Measurements from ENCODE around the gene DOCK4.
"Not testable (repeated sequence)": the region's sequence is repeated elsewhere in the genome, so short reads cannot be mapped to it uniquely, and the experiment has no call there.

Gene DOCK4

DNA sequence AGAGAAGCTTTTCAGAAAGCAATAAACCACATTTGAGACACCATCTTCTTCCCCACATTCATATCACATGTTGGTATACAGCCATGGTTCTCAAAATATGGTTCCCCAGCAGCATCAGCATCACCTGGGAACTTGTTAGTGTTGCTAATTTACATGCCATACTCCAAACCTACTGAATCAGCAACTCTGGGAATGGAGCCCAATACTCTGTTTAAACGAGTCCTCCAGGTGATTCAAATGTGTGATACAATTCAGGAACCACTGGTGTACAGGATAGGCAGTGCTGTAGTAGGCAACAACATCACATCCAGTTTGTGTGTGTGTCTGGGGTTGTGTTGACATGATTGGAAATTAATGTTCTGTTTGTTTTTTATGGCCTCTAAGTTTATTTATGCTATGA lies 48.0 kb upstream of the DOCK4 start:
- Histone ChIP-seq H3K9ac (no peak overlapping the region), H3K27ac (no peak overlapping the region), H3K27me3 (ENCODE audit: insufficient read depth, low read depth) (no peaks in the 10 kb centered on the region), H3K4me1 (ENCODE audit: low read depth, poor library complexity, severe bottlenecking) (peaks cover 25% of the 10 kb centered on the region), H3K4me2 (no peak overlapping the region), H3K4me3 (IDR thresholded peaks at IDR 0.05; ENCODE audit: insufficient read depth, low read depth, low read length) (no peak overlapping the region), H2AFZ (ENCODE audit: low read depth) (no peak overlapping the region), H3K36me3 (ENCODE audit: insufficient read depth) (no peaks in the 10 kb centered on the region), H4K20me1 (ENCODE audit: insufficient read depth) (no peaks in the 10 kb centered on the region), H3K79me2 (ENCODE audit: insufficient read depth, low read depth) (no peaks in the 10 kb centered on the region; the same call in 1 of the 2 replicates)
- TF ChIP-seq CTCF (conservative IDR thresholded peaks at IDR 0.05; ENCODE audit: low read depth, low read length) = no peak

DNA sequence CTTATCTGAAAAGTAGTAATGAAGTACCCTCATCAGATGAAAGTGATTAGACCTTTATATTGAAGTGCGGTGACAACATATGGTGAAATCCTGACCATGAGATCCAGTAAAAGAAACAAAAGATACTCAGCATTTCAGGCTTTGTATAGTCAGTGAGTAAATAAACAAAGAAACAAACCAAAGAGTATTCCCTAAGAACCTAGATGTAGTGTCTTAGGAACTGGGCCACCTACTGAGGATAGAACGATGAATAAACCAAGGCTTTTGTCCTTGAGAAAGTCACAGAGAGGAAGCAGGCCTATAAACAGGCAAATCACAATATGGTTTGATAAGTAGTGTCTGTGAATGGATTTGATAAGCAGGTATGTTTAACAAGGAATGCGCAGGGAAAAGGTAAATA lies 46.5 kb upstream of the DOCK4 start:
- Histone ChIP-seq H3K4me1 (ENCODE audit: low read depth, poor library complexity, severe bottlenecking) (peaks cover 25% of the 10 kb centered on the region), H3K27me3 (ENCODE audit: insufficient read depth, low read depth) (no peaks in the 10 kb centered on the region), H3K4me3 (IDR thresholded peaks at IDR 0.05; ENCODE audit: insufficient read depth, low read depth, low read length) (no peak overlapping the region), H3K4me2 (no peak overlapping the region), H3K27ac (no peak overlapping the region), H2AFZ (ENCODE audit: low read depth) (no peak overlapping the region), H3K9ac (no peak overlapping the region), H4K20me1 (ENCODE audit: insufficient read depth) (no peaks in the 10 kb centered on the region), H3K36me3 (ENCODE audit: insufficient read depth) (no peaks in the 10 kb centered on the region), H3K79me2 (ENCODE audit: insufficient read depth, low read depth) (no peaks in the 10 kb centered on the region; the same call in 1 of the 2 replicates)
- no peak for TF ChIP-seq CTCF (conservative IDR thresholded peaks at IDR 0.05; ENCODE audit: low read depth, low read length)

- no peaks in the 10 kb centered on the region for H3K27me3 ChIP-seq (ENCODE audit: insufficient read depth, low read depth)
- H3K36me3 ChIP-seq (ENCODE audit: insufficient read depth) = no peaks in the 10 kb centered on the region
- H3K4me3 ChIP-seq (IDR thresholded peaks at IDR 0.05; ENCODE audit: insufficient read depth, low read depth, low read length) = no peak overlapping the region
- H2AFZ ChIP-seq (ENCODE audit: low read depth) = no peak overlapping the region
- no peak overlapping the region for H3K9ac ChIP-seq
- H3K4me2 ChIP-seq = no peak overlapping the region
- H3K27ac ChIP-seq = no peak overlapping the region
- no peak for TF ChIP-seq CTCF (conservative IDR thresholded peaks at IDR 0.05; ENCODE audit: low read depth, low read length)
- no peaks in the 10 kb centered on the region for H4K20me1 ChIP-seq (ENCODE audit: insufficient read depth)
- peaks cover 25% of the 10 kb centered on the region for H3K4me1 ChIP-seq (ENCODE audit: low read depth, poor library complexity, severe bottlenecking)
- H3K79me2 ChIP-seq (ENCODE audit: insufficient read depth, low read depth) = no peaks in the 10 kb centered on the region; the same call in 1 of the 2 replicates
Observed at GRCh38 chr7:112252141-112252540, 45.9 kb upstream of the DOCK4 start.

DNA sequence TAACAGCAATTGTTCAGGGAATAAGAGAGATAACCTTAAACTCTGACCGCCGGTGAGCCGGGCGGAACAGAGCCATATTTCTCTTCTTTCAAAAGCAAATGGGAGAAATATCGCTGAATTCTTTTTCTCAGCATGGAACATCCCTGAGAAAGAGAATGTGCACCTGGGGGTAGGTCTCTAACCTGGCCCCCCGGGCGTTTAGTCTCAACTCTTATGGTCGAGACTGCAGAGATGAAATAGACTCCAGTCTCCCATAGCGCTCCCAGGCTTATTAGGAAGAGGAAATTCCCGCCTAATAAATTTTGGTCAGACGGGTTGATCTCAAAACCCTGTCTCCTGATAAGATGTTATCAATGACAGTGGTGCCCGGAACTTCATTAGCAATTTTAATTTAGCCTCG lies 43.8 kb upstream of the DOCK4 start:
- H3K4me1 ChIP-seq (ENCODE audit: low read depth, poor library complexity, severe bottlenecking) = peaks cover 14% of the 10 kb centered on the region
- H3K36me3 ChIP-seq (ENCODE audit: insufficient read depth); H3K27me3 ChIP-seq (ENCODE audit: insufficient read depth, low read depth); H3K4me3 ChIP-seq (IDR thresholded peaks at IDR 0.05; ENCODE audit: insufficient read depth, low read depth, low read length); H3K27ac ChIP-seq; H4K20me1 ChIP-seq (ENCODE audit: insufficient read depth); H3K79me2 ChIP-seq (ENCODE audit: insufficient read depth, low read depth); H3K9ac ChIP-seq; H2AFZ ChIP-seq (ENCODE audit: low read depth); H3K4me2 ChIP-seq: not testable (repeated sequence)

- Histone ChIP-seq H3K36me3 (ENCODE audit: insufficient read depth) (no peaks in the 10 kb centered on the region), H3K79me2 (ENCODE audit: insufficient read depth, low read depth) (no peaks in the 10 kb centered on the region), H3K4me1 (ENCODE audit: low read depth, poor library complexity, severe bottlenecking) (peaks cover under 1% of the 10 kb centered on the region), H3K27me3 (ENCODE audit: insufficient read depth, low read depth) (no peaks in the 10 kb centered on the region), H3K4me2 (no peak overlapping the region), H3K4me3 (IDR thresholded peaks at IDR 0.05; ENCODE audit: insufficient read depth, low read depth, low read length) (no peak overlapping the region), H3K27ac (no peak overlapping the region), H4K20me1 (ENCODE audit: insufficient read depth) (no peaks in the 10 kb centered on the region), H2AFZ (ENCODE audit: low read depth) (no peak overlapping the region), H3K9ac (no peak overlapping the region)
- no peak for TF ChIP-seq CTCF (conservative IDR thresholded peaks at IDR 0.05; ENCODE audit: low read depth, low read length)
Observed at GRCh38 chr7:112248598-112248997, 42.4 kb upstream of the DOCK4 start.

Data from KMS-11 (cell line).